GM12873 (cell line): Measurements from ENCODE around the gene SLC39A3.

Experiments
- CTCF ChIP-seq: IDR thresholded peaks from 2 replicates; pipeline ENCODE4 v1.5.1; 2012; ENCODE audit warnings: low read depth, mild to moderate bottlenecking, moderate library complexity, low read length, control low read depth; ENCODE audit not compliant: insufficient read depth; ENCODE audit errors: missing control alignments

Gene SLC39A3

GRCh38 chr19:2729943-2730818 lies 9.6 kb downstream of the SLC39A3 start:
- TF ChIP-seq CTCF = no peak

- no peak for TF ChIP-seq CTCF
Measured at GRCh38 chr19:2728783-2729387, 10.9 kb downstream of the SLC39A3 start.

- TF ChIP-seq CTCF = no peak
Measured at GRCh38 chr19:2727640-2727944, 12.2 kb downstream of the SLC39A3 start.

- TF ChIP-seq CTCF = no peak
Measured at GRCh38 chr19:2726904-2727639, 12.7 kb downstream of the SLC39A3 start.

- TF ChIP-seq CTCF = no peak
Measured at GRCh38 chr19:2726160-2726855, 13.5 kb downstream of the SLC39A3 start.

GRCh38 chr19:2724148-2724557 lies 15.7 kb downstream of the SLC39A3 start:
- peak; percentile 42 for TF ChIP-seq CTCF
